ENCODE data around the gene CLIP1.
"Not testable (repeated sequence)": the region's sequence is repeated elsewhere in the genome, so short reads cannot be mapped to it uniquely, and the experiment has no call there.

- not testable (repeated sequence) for TF ChIP-seq EZH2phosphoT487 (IDR thresholded peaks at IDR 0.05; ENCODE audit: low read length)
- TF ChIP-seq, protein P1, sequence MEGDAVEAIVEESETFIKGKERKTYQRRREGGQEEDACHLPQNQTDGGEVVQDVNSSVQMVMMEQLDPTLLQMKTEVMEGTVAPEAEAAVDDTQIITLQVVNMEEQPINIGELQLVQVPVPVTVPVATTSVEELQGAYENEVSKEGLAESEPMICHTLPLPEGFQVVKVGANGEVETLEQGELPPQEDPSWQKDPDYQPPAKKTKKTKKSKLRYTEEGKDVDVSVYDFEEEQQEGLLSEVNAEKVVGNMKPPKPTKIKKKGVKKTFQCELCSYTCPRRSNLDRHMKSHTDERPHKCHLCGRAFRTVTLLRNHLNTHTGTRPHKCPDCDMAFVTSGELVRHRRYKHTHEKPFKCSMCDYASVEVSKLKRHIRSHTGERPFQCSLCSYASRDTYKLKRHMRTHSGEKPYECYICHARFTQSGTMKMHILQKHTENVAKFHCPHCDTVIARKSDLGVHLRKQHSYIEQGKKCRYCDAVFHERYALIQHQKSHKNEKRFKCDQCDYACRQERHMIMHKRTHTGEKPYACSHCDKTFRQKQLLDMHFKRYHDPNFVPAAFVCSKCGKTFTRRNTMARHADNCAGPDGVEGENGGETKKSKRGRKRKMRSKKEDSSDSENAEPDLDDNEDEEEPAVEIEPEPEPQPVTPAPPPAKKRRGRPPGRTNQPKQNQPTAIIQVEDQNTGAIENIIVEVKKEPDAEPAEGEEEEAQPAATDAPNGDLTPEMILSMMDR (IDR thresholded peaks at IDR 0.05; ENCODE audit: low read length): not testable (repeated sequence)
Measured at GRCh38 chr12:122258462-122258861, 164.0 kb downstream of the CLIP1 start.
